HepG2 (cell line): ENCODE measurements around the gene CMTM3. TPM values are rescaled to one million over a fixed set of nuclear protein-coding genes. Genes with fewer than 3 reads are reported as not detected.

ENCODE experiments used
- ATF4 ChIP-seq, 2 experiments: fragments of 450-650 bp in 1 of 2; sonication (generic) in 1 of 2; formaldehyde crosslinking; IDR thresholded peaks; 2 replicates each; pipeline versions ENCODE4 v1.5.0 to v1.8.0; 2020 to 2022; ENCODE audit warnings: mild to moderate bottlenecking in 1 of 2, missing genetic modification reagents in 1 of 2
- BRD4 ChIP-seq: sonication (generic); formaldehyde crosslinking; IDR thresholded peaks from 2 replicates; pipeline ENCODE4 v1.4.0; 2020; ENCODE audit warnings: missing genetic modification reagents
- DMAP1 ChIP-seq: IDR thresholded peaks from 2 replicates; pipeline ENCODE4 v1.6.1; 2016
- ELF4 ChIP-seq: sonication (generic); formaldehyde crosslinking; IDR thresholded peaks from 2 replicates; pipeline ENCODE4 v1.5.0; 2020; ENCODE audit warnings: missing genetic modification reagents, mild to moderate bottlenecking, moderate library complexity, borderline replicate concordance
- ELK4 ChIP-seq: sonication (generic); formaldehyde crosslinking; IDR thresholded peaks from 2 replicates; pipeline ENCODE4 v1.9.0; 2021; ENCODE audit warnings: missing genetic modification reagents, borderline replicate concordance
- FOXA1 ChIP-seq, 2 experiments: fragments of 450-650 bp in 1 of 2; sonication (generic) in 1 of 2; formaldehyde crosslinking in 1 of 2; IDR thresholded peaks; 2 replicates each; pipeline versions ENCODE4 v1.4.0 to v1.6.1; 2016 to 2020; ENCODE audit warnings: missing genetic modification reagents in 1 of 2
- FOXO1 ChIP-seq: sonication (generic); formaldehyde crosslinking; IDR thresholded peaks from 2 replicates; pipeline ENCODE4 v1.4.0; 2020; ENCODE audit warnings: missing genetic modification reagents
- KDM4B ChIP-seq: sonication (generic); formaldehyde crosslinking; IDR thresholded peaks from 2 replicates; pipeline ENCODE4 v1.4.0; 2020; ENCODE audit warnings: missing genetic modification reagents
- MIER2 ChIP-seq: IDR thresholded peaks from 2 replicates; pipeline ENCODE4 v1.6.1; 2016; ENCODE audit warnings: missing biosample characterization, missing genetic modification reagents
- REST ChIP-seq, 2 experiments: IDR thresholded peaks; 2 replicates each; pipeline ENCODE4 v1.6.1; 2011 to 2012; ENCODE audit warnings: low read length in 2 of 2, borderline replicate concordance in 1 of 2, low read depth in 1 of 2, mild to moderate bottlenecking in 1 of 2, moderate library complexity in 1 of 2
- SRSF4 ChIP-seq: fragments of 200-400 bp; formaldehyde crosslinking; IDR thresholded peaks from one replicate; pipeline ENCODE4 v1.6.1; 2018; ENCODE audit warnings: mild to moderate bottlenecking, low read depth, low read length, moderate library complexity; ENCODE audit not compliant: poor library complexity, severe bottlenecking
- ZBTB4 ChIP-seq: sonication (generic); formaldehyde crosslinking; IDR thresholded peaks from 2 replicates; pipeline ENCODE4 v1.4.0; 2020; ENCODE audit warnings: missing genetic modification reagents, mild to moderate bottlenecking, borderline replicate concordance
- ZNF282 ChIP-seq: fragments of 450-650 bp; IDR thresholded peaks from 2 replicates; pipeline ENCODE4 v1.6.1; 2018; ENCODE audit not compliant: partially characterized antibody
- ZNF800 ChIP-seq: sonication (generic); formaldehyde crosslinking; IDR thresholded peaks from 2 replicates; pipeline ENCODE4 v1.4.0; 2020; ENCODE audit warnings: missing genetic modification reagents
- ZSCAN5A ChIP-seq: sonication (generic); formaldehyde crosslinking; IDR thresholded peaks from 2 replicates; pipeline ENCODE4 v1.8.0; 2022; ENCODE audit warnings: mild to moderate bottlenecking, missing genetic modification reagents, borderline replicate concordance
- polyA plus RNA-seq, 8 experiments: library from polyadenylated mRNA; depleted of rRNA in 3 of 8; stranded (reverse) in 7 of 8; unstranded in 1 of 8; fragments of >200 nt; fragmentation: Illumina TruSeq in 4 of 8; extraction: Trizol in 4 of 8; gene quantifications; 2 replicates each; pipeline versions ENCODE4 v1.2.1 to v1.2.3, GENCODE V29; 2011 to 2016; ENCODE audit warnings: low read depth in 4 of 8, missing spikeins in 1 of 8, mixed read lengths in 1 of 8; ENCODE audit not compliant: insufficient read depth in 1 of 8
- total RNA-seq, 5 experiments: library from RNA; depleted of rRNA; stranded (reverse); fragments of >200 nt; fragmentation: Illumina TruSeq; extraction: Trizol; gene quantifications; 2 replicates each; pipeline ENCODE4 v1.2.3, GENCODE V29; 2016; ENCODE audit warnings: low read depth in 1 of 5

The CMTM3 gene
- total and polyA plus RNA-seq, 2 of the 13 experiments (the other 11 are each of a cell fraction or from before 2014, with no cell fraction given), result 29.2 to 48.7 TPM

- no peak for TF ChIP-seq ZSCAN5A (CRISPR knock-in tag)
- no peak for TF ChIP-seq DMAP1 (CRISPR knock-in tag)
- TF ChIP-seq REST (IDR thresholded peaks at IDR 0.05; ENCODE audit: borderline replicate concordance in 1 of 2, low read depth in 1 of 2, low read length in 2 of 2), result no peak
- TF ChIP-seq FOXO1 (CRISPR knock-in tag), result no peak
- no peak for TF ChIP-seq BRD4 (CRISPR knock-in tag)
- TF ChIP-seq FOXA1 (IDR thresholded peaks at IDR 0.05), result no peak
- TF ChIP-seq FOXA1 (CRISPR knock-in tag; IDR thresholded peaks at IDR 0.05), result peak; percentile 18; the same call in 1 of the 2 replicates
- TF ChIP-seq ELK4 (CRISPR knock-in tag), result no peak
- TF ChIP-seq ELF4 (CRISPR knock-in tag), result no peak
- no peak for TF ChIP-seq ZNF800 (CRISPR knock-in tag)
- TF ChIP-seq ZNF282, result no peak
- peak in 1 of 2 experiments; percentile 47; a peak in 1 of 4 replicates for TF ChIP-seq ATF4 (CRISPR knock-in tag; IDR thresholded peaks at IDR 0.05)
- no peak for TF ChIP-seq KDM4B (CRISPR knock-in tag)
- TF ChIP-seq ZBTB4 (CRISPR knock-in tag), result no peak
- TF ChIP-seq SRSF4, result no peak
- TF ChIP-seq MIER2, result no peak
Measured at GRCh38 chr16:66640724-66641314, 36.3 kb downstream of the CMTM3 start (continued).
